Bronchial epithelial cell (primary cell): Measurements from ENCODE around the gene DLG3. TPM values are rescaled to one million over a fixed set of nuclear protein-coding genes. Genes with fewer than 3 reads are reported as not detected.
A peak's percentile ranks its signal among the peaks of the same experiment; 100 is the strongest.

Experiments
- DNase-seq: peaks from one replicate; pipeline ENCODE4 v3.0.0-alpha.2; 2010; ENCODE audit warnings: low read depth
- FAIRE-seq: peaks from 2 replicates; lab custom pipeline; 2011; peaks lifted over from hg19 to GRCh38; lab: Jason Lieb, UNC
- H3K27me3 ChIP-seq: 2 replicates; pipeline ENCODE4 v1.5.1; 2011; ENCODE audit warnings: low read length; ENCODE audit not compliant: control insufficient read depth, insufficient read depth
- H3K36me3 ChIP-seq: 2 replicates; pipeline ENCODE4 v1.5.1; 2011; ENCODE audit warnings: low read length; ENCODE audit not compliant: control insufficient read depth, insufficient read depth
- H3K4me3 ChIP-seq: 2 replicates; pipeline ENCODE4 v1.5.1; 2011; ENCODE audit warnings: mild to moderate bottlenecking, low read depth, low read length, control low read depth
- total RNA-seq: library from RNA; depleted of rRNA; stranded (reverse); fragments of >200 nt; gene quantifications from 2 replicates; pipeline ENCODE4 v1.2.1, GENCODE V29; 2014
- TF ChIP-seq, protein P1 (sequence below): IDR thresholded peaks from 2 replicates; pipeline ENCODE4 v1.5.1; 2011; ENCODE audit warnings: mild to moderate bottlenecking, moderate library complexity, low read length, control low read depth, inconsistent platforms; ENCODE audit not compliant: insufficient read depth, severe bottlenecking

Gene DLG3
- total RNA-seq, 1 donor from 2014 or later: 21.1 TPM

DNA sequence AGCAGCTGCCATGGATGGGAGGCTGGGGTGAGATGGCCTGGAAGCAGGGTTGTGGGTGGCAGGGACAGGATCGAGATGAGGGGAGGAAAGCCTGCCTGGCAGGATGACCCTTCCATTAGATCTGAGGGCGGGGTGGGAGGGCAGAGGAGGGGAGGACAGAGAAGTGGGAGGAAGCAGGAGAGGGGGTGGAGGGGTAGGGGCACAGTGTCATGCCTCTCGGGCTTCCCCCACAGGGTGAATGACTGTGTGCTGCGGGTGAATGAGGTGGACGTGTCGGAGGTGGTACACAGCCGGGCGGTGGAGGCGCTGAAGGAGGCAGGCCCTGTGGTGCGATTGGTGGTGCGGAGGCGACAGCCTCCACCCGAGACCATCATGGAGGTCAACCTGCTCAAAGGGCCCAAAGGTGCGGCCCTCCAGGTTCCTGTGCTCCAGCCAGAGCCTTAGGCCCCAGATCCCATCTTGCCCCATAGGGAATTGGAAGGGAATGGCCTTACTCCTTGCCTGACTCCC is 4.9 kb downstream of the DLG3 start:
- peaks cover 10% of the 10 kb centered on the region for H3K27me3 ChIP-seq
- DNase-seq: no peak
- TF ChIP-seq, protein P1, sequence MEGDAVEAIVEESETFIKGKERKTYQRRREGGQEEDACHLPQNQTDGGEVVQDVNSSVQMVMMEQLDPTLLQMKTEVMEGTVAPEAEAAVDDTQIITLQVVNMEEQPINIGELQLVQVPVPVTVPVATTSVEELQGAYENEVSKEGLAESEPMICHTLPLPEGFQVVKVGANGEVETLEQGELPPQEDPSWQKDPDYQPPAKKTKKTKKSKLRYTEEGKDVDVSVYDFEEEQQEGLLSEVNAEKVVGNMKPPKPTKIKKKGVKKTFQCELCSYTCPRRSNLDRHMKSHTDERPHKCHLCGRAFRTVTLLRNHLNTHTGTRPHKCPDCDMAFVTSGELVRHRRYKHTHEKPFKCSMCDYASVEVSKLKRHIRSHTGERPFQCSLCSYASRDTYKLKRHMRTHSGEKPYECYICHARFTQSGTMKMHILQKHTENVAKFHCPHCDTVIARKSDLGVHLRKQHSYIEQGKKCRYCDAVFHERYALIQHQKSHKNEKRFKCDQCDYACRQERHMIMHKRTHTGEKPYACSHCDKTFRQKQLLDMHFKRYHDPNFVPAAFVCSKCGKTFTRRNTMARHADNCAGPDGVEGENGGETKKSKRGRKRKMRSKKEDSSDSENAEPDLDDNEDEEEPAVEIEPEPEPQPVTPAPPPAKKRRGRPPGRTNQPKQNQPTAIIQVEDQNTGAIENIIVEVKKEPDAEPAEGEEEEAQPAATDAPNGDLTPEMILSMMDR: no peak
- no peak for FAIRE-seq
- H3K4me3 ChIP-seq: no peak overlapping the region
- no peaks in the 10 kb centered on the region for H3K36me3 ChIP-seq

DNA sequence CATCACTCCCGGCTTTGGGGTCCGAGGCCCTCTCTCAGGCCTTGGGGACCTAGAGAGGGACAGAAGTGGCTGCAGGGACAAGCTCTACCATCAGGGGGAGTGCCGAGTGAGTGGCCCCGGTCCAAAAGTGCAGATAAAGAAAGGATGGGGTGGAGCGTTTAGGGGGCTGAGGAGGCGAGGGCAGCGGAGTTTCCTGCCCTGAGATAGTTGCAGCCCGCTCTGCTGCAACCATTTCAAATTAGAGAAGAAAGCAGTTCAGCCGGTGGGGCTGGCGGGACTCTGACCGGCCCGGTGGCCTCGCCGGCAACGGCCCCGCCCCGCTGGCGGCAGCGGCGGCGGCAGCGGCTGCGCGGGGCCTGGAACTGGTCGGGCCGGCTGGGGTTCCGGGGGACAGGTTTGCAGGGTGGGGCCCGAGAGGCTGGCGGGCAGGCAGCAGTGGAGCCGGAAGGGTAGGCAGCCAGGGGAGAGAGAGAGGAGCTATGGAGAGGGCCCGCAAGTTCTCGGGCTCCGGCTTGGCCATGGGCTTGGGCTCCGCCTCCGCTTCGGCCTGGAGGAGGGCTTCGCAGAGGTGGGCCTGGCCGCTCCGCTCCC is 7.6 kb downstream of the DLG3 start:
- Histone ChIP-seq H3K4me3 (peak overlapping the region; percentile 39), H3K36me3 (no peaks in the 10 kb centered on the region), H3K27me3 (peaks cover 2% of the 10 kb centered on the region)
- TF ChIP-seq, protein P1: peak; percentile 69
- no peak for FAIRE-seq
- DNase-seq: no peak

DNA sequence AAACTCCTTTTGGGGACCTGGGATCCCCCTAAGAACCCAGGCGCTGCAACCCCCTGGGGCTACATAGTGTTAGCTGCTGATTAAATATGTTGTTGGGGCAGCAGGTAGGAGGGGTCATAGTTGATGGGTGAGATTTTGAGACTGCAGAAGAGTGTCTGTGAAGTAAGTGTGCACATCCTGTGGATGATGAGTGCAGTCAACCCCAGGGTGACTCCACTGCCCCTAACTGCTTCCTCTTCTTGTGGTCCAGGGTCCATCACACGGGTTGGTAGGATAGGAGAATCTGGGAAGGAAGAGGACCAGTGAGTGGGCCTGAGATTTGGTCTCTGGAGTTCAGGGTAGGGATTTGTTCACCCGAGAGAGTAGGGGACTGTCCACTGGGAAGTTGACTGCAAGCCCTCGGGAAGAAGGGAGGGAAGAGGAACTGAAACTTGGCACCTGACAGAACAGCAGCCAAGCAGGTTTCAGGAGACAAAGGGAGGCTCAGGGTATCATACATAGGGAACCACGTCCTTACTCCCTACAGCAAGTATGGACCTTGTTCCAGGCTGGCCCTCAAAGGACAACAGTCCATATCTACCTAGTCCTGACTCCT is 8.5 kb downstream of the DLG3 start:
- H3K4me3 ChIP-seq: peak overlapping the region; percentile 39

DNA sequence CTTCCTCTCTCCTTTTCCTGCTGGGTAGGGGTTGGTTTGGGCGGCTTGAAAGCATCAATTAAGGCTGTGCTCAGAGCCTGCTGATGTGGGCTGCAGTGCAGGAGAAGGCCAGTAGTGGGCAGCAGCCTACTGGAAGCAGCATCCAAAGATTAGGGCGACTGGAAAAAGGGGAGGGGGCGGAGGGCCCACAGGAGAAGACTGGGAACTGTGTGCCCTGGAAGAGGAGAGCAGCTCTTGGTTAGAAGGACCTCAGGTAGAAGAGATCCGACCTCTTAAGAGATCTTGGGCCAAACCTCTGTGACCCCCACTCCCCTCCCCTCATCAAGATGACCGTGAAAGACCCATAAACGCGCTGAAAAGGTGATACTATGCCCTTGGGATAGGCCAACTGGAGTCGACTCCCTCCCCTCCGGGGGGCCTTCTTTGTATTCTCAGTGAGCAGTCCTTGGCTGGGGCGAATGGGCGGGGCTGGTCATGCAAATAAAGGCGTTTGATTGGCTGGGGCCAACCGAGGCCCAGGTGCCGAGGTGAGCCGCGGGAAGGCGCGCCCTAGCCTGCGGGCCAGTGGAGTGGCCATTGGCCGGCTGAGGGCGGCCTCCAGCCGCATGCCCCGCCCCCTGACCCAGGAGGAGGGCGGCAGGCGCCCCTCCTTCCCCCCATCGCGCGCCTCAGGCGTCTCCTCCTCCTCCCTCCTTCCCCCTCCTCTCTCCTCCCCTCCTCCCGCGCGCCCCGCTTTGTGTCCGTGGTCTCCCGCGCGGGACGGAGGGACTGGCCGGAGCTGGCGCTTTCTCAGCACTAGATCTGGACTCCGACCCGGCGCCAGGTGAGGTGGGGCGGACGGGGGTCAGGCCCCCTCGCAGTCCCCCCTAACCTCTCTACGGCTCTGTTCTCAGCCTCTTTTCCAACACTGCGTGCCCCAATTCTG is 10.1 kb downstream of the DLG3 start:
- TF ChIP-seq, protein P1: peak; percentile 82
- DNase-seq (peak; percentile 60), FAIRE-seq (no peak)
- Histone ChIP-seq H3K36me3 (no peaks in the 10 kb centered on the region), H3K4me3 (peak overlapping the region; percentile 52), H3K27me3 (no peaks in the 10 kb centered on the region)

More for the DNA sequence above, 8.5 kb downstream of the DLG3 start:
- Histone ChIP-seq H3K36me3 (no peaks in the 10 kb centered on the region), H3K27me3 (no peaks in the 10 kb centered on the region)
- DNase-seq: no peak
- FAIRE-seq: no peak
- TF ChIP-seq, protein P1: no peak

DNA sequence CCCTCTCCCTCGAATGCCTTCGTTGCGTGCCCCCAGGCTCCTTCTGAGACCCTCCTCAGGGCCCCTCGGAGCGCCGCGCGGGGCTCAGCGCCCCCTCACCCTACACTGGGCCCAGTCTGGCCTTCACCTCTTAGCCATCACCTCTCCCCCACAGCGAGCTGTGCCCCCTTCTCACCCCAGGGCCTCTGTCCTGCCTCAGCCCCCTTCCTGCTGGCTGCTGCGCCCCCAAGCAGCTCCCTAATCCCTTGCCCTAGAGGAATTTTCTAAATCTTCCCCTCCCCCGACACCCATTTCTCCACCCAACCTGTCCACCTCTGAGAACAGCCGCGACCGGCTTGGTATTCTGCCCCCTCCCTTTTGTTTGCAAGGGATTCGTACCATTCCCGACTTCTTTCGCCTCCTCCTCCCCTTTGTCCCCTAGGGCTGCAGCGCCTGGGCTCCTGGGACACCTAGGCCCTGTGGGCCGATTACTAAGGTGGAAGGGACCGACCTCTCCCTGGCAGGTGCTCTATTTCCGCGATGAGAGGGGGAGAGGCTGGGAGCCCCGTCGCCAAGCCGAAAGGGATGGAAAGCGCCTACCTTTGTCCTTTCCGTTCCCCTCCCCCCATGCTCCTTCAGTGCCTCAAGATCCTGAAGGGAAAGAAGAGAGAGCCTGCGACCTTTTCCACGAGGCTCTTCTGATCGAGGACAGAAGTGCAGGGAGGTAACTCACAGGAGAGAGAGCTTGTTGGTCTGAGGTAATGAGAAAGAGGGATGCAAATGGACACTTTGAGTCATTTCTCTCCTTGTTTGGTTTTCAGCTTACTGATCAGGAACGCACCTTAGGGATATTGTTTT is 10.9 kb downstream of the DLG3 start:
- DNase-seq: peak; percentile 41
- Histone ChIP-seq H3K36me3 (no peaks in the 10 kb centered on the region), H3K27me3 (no peaks in the 10 kb centered on the region), H3K4me3 (peak overlapping the region; percentile 52)
- TF ChIP-seq, protein P1: no peak
- FAIRE-seq: no peak
